WI38 (cell line): ENCODE measurements around the gene DEF6.
"Not testable (repeated sequence)": the region's sequence is repeated elsewhere in the genome, so short reads cannot be mapped to it uniquely, and the experiment has no call there.

Experiments used
- H3K4me3 ChIP-seq: 2 replicates; pipeline ENCODE4 v1.5.1; 2011; ENCODE audit warnings: low read depth, mild to moderate bottlenecking, control low read depth, low read length
- TF ChIP-seq, protein P1 (sequence below): IDR thresholded peaks from 2 replicates; pipeline ENCODE4 v1.5.1; 2012; ENCODE audit warnings: low read depth, mild to moderate bottlenecking, control low read depth, low read length

DEF6 gene

GRCh38 chr6:35302604-35303241 lies 5.1 kb downstream of the DEF6 start:
- no peak overlapping the region for H3K4me3 ChIP-seq
- TF ChIP-seq, protein P1, sequence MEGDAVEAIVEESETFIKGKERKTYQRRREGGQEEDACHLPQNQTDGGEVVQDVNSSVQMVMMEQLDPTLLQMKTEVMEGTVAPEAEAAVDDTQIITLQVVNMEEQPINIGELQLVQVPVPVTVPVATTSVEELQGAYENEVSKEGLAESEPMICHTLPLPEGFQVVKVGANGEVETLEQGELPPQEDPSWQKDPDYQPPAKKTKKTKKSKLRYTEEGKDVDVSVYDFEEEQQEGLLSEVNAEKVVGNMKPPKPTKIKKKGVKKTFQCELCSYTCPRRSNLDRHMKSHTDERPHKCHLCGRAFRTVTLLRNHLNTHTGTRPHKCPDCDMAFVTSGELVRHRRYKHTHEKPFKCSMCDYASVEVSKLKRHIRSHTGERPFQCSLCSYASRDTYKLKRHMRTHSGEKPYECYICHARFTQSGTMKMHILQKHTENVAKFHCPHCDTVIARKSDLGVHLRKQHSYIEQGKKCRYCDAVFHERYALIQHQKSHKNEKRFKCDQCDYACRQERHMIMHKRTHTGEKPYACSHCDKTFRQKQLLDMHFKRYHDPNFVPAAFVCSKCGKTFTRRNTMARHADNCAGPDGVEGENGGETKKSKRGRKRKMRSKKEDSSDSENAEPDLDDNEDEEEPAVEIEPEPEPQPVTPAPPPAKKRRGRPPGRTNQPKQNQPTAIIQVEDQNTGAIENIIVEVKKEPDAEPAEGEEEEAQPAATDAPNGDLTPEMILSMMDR, result no peak

DNA sequence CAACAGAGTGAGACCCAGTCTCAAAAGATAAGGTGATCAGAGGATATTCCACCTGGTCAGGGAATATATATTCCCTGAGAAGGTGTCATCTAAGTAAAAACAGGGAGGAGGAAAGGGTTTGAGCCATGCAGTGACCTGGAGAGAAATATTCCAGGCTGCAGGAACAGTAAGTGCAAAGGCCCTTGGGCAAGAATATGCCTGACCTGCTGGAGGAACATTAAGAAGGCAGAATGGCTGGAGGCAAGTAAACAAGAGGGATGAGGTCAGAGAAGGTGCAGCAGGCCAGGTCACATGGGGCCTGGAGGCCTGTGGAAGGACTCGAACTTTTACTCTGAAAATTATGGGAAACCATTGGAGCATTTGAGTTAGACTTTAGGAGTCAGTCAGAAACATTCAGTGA lies 6.7 kb downstream of the DEF6 start:
- TF ChIP-seq, protein P1, result no peak
- H3K4me3 ChIP-seq, result no peak overlapping the region

DNA sequence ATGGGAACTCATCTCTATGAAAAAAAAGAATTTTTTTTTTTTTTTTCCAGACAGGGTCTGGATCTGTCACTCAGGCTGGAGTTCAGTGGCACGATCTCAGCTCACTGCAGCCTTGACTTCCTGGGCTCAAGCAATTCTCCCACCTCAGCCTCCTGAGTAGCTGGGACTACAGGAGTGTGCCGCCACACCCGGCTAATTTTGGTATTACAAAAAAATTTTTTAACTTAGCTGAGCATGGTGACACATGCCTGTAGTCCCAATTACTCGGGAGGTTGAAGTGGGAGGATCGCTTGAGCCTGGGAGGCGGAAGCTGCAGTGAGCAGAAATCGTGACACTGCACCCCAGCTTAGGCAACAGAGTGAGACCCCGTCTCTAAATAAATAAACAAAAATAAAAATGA lies 7.5 kb downstream of the DEF6 start:
- no peak overlapping the region for H3K4me3 ChIP-seq
- TF ChIP-seq, protein P1, result no peak

- H3K4me3 ChIP-seq, result not testable (repeated sequence)
These were observed 9.5 kb downstream of the DEF6 start for GRCh38 chr6:35307138-35307537.

DNA sequence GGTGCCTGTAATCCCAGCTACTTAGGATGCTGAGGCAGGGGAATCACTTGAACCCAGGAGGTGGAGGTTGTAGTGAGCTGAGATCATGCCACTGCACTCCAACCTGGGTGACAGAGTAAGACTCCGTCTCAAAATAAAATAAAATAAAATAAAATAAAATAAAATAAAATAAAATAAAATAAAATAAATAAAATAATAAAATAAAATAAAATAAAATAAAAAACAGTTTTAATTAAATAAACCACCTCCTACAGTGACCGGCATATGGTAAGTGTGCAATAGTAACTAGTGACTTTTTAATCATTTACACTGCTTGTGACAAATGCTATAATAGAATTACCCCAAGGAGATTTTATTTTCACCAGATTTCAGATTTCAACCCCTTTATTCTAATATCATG lies 10.9 kb downstream of the DEF6 start:
- not testable (repeated sequence) for H3K4me3 ChIP-seq

GRCh38 chr6:35309611-35310264 lies 12.1 kb downstream of the DEF6 start:
- TF ChIP-seq, protein P1, result no peak

GRCh38 chr6:35310265-35310831 lies 12.7 kb downstream of the DEF6 start:
- TF ChIP-seq, protein P1, result no peak
- H3K4me3 ChIP-seq, result no peak overlapping the region

More at GRCh38 chr6:35309611-35310264, 12.1 kb downstream of the DEF6 start:
- H3K4me3 ChIP-seq, result no peak overlapping the region

- TF ChIP-seq, protein P1, result no peak
- no peak overlapping the region for H3K4me3 ChIP-seq
These were observed 13.9 kb downstream of the DEF6 start for GRCh38 chr6:35311390-35312075.
